Ovary (tissue), 9 donors: Measurements from ENCODE around the gene FREM3. TPM values are rescaled to one million over a fixed set of nuclear protein-coding genes. Genes with fewer than 3 reads are reported as not detected.

Experiments
- DNase-seq, 5 donors: peaks; one replicate each; pipeline ENCODE4 v3.0.0-alpha.2; 2019 to 2020
- H3K27ac ChIP-seq, 2 donors: fragments of 200-600 bp; one replicate each; pipeline versions ENCODE4 v1.5.1 to v1.8.0; 2019 to 2022
- H3K27me3 ChIP-seq: fragments of 200-600 bp; one replicate; pipeline ENCODE4 v1.8.0; 2022
- H3K36me3 ChIP-seq: fragments of 200-600 bp; sonication (generic); one replicate; pipeline ENCODE4 v1.5.1; 2019
- H3K4me1 ChIP-seq: one replicate; pipeline ENCODE4 v1.8.1; 2013; ENCODE audit warnings: mild to moderate bottlenecking, moderate library complexity; ENCODE audit not compliant: insufficient read depth
- H3K4me3 ChIP-seq: fragments of 200-600 bp; sonication (generic); one replicate; pipeline ENCODE4 v1.5.1; 2017
- H3K9me3 ChIP-seq, 2 donors: fragments of 200-600 bp in 1 of 2; sonication (generic) in 1 of 2; one replicate each; pipeline versions ENCODE4 v1.5.1 to v1.8.1; 2013 to 2019; ENCODE audit warnings: mild to moderate bottlenecking in 1 of 2, moderate library complexity in 1 of 2
- EP300 ChIP-seq: sonication (generic); formaldehyde crosslinking; IDR thresholded peaks from one replicate; pipeline ENCODE4 v1.6.1; 2017; ENCODE audit warnings: antibody characterized with exemption
- POLR2A ChIP-seq: fragments of 450-650 bp; IDR thresholded peaks from one replicate; pipeline ENCODE4 v1.6.1; 2017; ENCODE audit warnings: antibody characterized with exemption, mild to moderate bottlenecking, moderate library complexity
- WGBS, 3 donors: extraction: QIAGEN DNeasy Blood & Tissue Kit in 1 of 3; methylation state at CpG; one replicate each; pipeline versions ENCODE4 v1.1.5 to v1.1.7; 2013 to 2017; 5-methylcytosine and 5-hydroxymethylcytosine counted together
- intact Hi-C, 4 donors: fragments of 100-400 bp; cut with DNase I; formaldehyde crosslinking; loops; one replicate each; pipeline versions ENCODE4 v1.11.0 to v1.15.1; 2022 to 2023
- polyA plus RNA-seq, 2 donors: library from polyadenylated mRNA; stranded (reverse); fragments of 200-250 nt in 1 of 2; fragments of 350-450 nt in 1 of 2; fragmentation: Illumina TruSeq in 1 of 2; extraction: RNeasy Lipid Tissue Mini Kit (QIAGEN cat#74804) in 1 of 2; gene quantifications; one replicate each; pipeline ENCODE4 v1.2.3, GENCODE V29; 2013 to 2014
- total RNA-seq, 7 donors: library from RNA; depleted of rRNA in 2 of 7; stranded (reverse); fragments of >200 nt in 2 of 7; fragmentation: NEBNext Ultra II Directional in 3 of 7; extraction: Animal tissue kit (Norgen Biotek cat#: 25700) in 3 of 7; gene quantifications; one replicate each; pipeline versions ENCODE4 v1.1.0 to v1.2.4, GENCODE V29; 2016 to 2023
- TF ChIP-seq, protein P1 (sequence below), 3 donors: fragments of 450-650 bp in 2 of 3; fragments of 200-600 bp in 1 of 3; IDR thresholded peaks; one replicate each; pipeline versions ENCODE4 v1.5.1 to v1.8.0; 2016 to 2022; ENCODE audit warnings: antibody characterized with exemption in 3 of 3, mild to moderate bottlenecking in 1 of 3
- donor health status: DM: no; HTN: no; CAD: no; lungs with moderate emphysema.
- donor health status: DM: no; HTN: no; CAD: no.
- donor health status: Bipolar disorder and iron deficiency.
- donor health status: DM: yes; HTN: yes; CAD: no.
- donor health status: DM: no; HTN: no; CAD: no.
- donor health status: DM: yes; HTN: yes; CAD: no.

Gene FREM3
- total and polyA plus RNA-seq, 9 donors: 0.02 to 0.08 TPM; not detected in 7

DNA sequence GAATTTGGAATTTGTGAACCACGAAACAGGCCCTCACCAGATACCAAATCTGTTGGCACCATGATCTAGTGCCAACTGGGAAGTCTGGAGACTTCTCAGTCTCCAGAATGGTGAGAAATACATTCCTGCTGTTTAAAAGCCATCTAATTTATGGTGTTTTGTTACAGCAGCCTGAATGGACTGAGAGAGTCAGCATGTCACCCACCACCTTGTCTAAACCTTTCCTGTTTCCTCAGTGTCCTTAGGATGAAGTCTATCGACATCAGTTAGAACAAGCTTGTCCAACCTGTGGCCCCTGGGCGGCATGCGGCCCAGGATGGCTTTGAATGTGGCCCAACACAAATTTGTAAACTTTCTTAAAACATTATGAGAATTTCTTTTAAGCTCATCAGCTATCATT, 42.1 kb downstream of the FREM3 start:
- no peak overlapping the region for H3K4me3 ChIP-seq
- TF ChIP-seq POLR2A (no peak), EP300 (no peak)
- TF ChIP-seq, protein P1, sequence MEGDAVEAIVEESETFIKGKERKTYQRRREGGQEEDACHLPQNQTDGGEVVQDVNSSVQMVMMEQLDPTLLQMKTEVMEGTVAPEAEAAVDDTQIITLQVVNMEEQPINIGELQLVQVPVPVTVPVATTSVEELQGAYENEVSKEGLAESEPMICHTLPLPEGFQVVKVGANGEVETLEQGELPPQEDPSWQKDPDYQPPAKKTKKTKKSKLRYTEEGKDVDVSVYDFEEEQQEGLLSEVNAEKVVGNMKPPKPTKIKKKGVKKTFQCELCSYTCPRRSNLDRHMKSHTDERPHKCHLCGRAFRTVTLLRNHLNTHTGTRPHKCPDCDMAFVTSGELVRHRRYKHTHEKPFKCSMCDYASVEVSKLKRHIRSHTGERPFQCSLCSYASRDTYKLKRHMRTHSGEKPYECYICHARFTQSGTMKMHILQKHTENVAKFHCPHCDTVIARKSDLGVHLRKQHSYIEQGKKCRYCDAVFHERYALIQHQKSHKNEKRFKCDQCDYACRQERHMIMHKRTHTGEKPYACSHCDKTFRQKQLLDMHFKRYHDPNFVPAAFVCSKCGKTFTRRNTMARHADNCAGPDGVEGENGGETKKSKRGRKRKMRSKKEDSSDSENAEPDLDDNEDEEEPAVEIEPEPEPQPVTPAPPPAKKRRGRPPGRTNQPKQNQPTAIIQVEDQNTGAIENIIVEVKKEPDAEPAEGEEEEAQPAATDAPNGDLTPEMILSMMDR (IDR thresholded peaks at IDR 0.05): no peak
- no peaks in the 10 kb centered on the region for H3K36me3 ChIP-seq
- no peaks in the 10 kb centered on the region for H3K4me1 ChIP-seq
- intact Hi-C loops: no loop called here
- DNase-seq: no peak
- 93 to 96% (median 95%) methylated on average over 4 of the region's 4 CpGs for WGBS, 3 donors
- no peaks in the 10 kb centered on the region for H3K27me3 ChIP-seq
- no peaks in the 10 kb centered on the region for H3K9me3 ChIP-seq
- no peak overlapping the region for H3K27ac ChIP-seq

GRCh38 chr4:143654571-143654970, 45.9 kb downstream of the FREM3 start:
- 84 to 94% (median 89%) methylated on average over 1 of the region's 1 CpG for WGBS, 3 donors
- intact Hi-C loops: no loop called here
- H3K36me3 ChIP-seq: no peaks in the 10 kb centered on the region
- DNase-seq: no peak
- no peaks in the 10 kb centered on the region for H3K9me3 ChIP-seq
- H3K4me1 ChIP-seq: no peaks in the 10 kb centered on the region
- H3K27me3 ChIP-seq: no peaks in the 10 kb centered on the region
- TF ChIP-seq POLR2A (no peak), EP300 (no peak)
- TF ChIP-seq, protein P1 (IDR thresholded peaks at IDR 0.05): no peak
- H3K27ac ChIP-seq: no peak overlapping the region
- no peak overlapping the region for H3K4me3 ChIP-seq

- 87 to 93% (median 92%) methylated on average over 3 of the region's 3 CpGs for WGBS, 3 donors
- intact Hi-C loops: no loop called here
- no peak overlapping the region for H3K4me3 ChIP-seq
- no peaks in the 10 kb centered on the region for H3K27me3 ChIP-seq
- no peaks in the 10 kb centered on the region for H3K9me3 ChIP-seq
- no peaks in the 10 kb centered on the region for H3K4me1 ChIP-seq
- H3K27ac ChIP-seq: no peak overlapping the region
- no peaks in the 10 kb centered on the region for H3K36me3 ChIP-seq
- no peak for DNase-seq
- TF ChIP-seq POLR2A (no peak), EP300 (no peak)
- TF ChIP-seq, protein P1 (IDR thresholded peaks at IDR 0.05): no peak
Measured at GRCh38 chr4:143653031-143653430, 47.4 kb downstream of the FREM3 start.

GRCh38 chr4:143643399-143643798, 57.1 kb downstream of the FREM3 start:
- H3K36me3 ChIP-seq: no peaks in the 10 kb centered on the region
- no peaks in the 10 kb centered on the region for H3K27me3 ChIP-seq
- intact Hi-C loops: no loop called here
- H3K27ac ChIP-seq: no peak overlapping the region
- no peak overlapping the region for H3K4me3 ChIP-seq
- TF ChIP-seq POLR2A (no peak), EP300 (no peak)
- TF ChIP-seq, protein P1 (IDR thresholded peaks at IDR 0.05): no peak
- H3K9me3 ChIP-seq: peaks cover 0 to 3% of the 10 kb centered on the region in 2 donors
- DNase-seq: no peak
- H3K4me1 ChIP-seq: no peaks in the 10 kb centered on the region

- Histone ChIP-seq H3K36me3 (no peaks in the 10 kb centered on the region), H3K27ac (no peak overlapping the region), H3K4me3 (no peak overlapping the region), H3K9me3 (peaks cover 0 to 3% of the 10 kb centered on the region in 2 donors), H3K4me1 (no peaks in the 10 kb centered on the region), H3K27me3 (no peaks in the 10 kb centered on the region)
- intact Hi-C loops: no loop called here
- DNase-seq: no peak
- no peak for TF ChIP-seq POLR2A
- no peak for TF ChIP-seq EP300
- TF ChIP-seq, protein P1 (IDR thresholded peaks at IDR 0.05): no peak
- WGBS, 3 donors: 89 to 93% (median 92%) methylated on average over 1 of the region's 1 CpG
Measured at GRCh38 chr4:143642611-143643010, 57.9 kb downstream of the FREM3 start.
